HG02943 (cell line): ENCODE data around the gene ARRDC5.
"Not testable (repeated sequence)": the region's sequence is repeated elsewhere in the genome, so short reads cannot be mapped to it uniquely, and the experiment has no call there.

Source experiments
- ATAC-seq: cut with Tn5 transposase; IDR thresholded peaks from one replicate; pipeline ENCODE4 v1.9.1; 2021; ENCODE audit warnings: mild to moderate bottlenecking, low read depth, moderate library complexity; ENCODE audit not compliant: unreplicated experiment

Gene ARRDC5

GRCh38 chr19:4902796-4903195 is at the start of gene ARRDC5:
ARRDC5 (minus strand) TSS chr19:4902896; CDS start chr19:4902825, 71 bp downstream.
- ATAC-seq, result no peak

GRCh38 chr19:4951656-4952055 is 49.0 kb upstream of the ARRDC5 start:
- ATAC-seq, result no peak

- ATAC-seq, result not testable (repeated sequence)
Observed at GRCh38 chr19:4950650-4951049, 48.0 kb upstream of the ARRDC5 start.

- ATAC-seq, result not testable (repeated sequence)
Observed at GRCh38 chr19:4941638-4942169, 39.0 kb upstream of the ARRDC5 start.

- no peak for ATAC-seq
Observed at GRCh38 chr19:4939466-4939865, 36.8 kb upstream of the ARRDC5 start.

GRCh38 chr19:4938461-4938860 is 35.8 kb upstream of the ARRDC5 start:
- not testable (repeated sequence) for ATAC-seq

- no peak for ATAC-seq
Observed at GRCh38 chr19:4937060-4937459, 34.4 kb upstream of the ARRDC5 start.

GRCh38 chr19:4935444-4935843 is 32.7 kb upstream of the ARRDC5 start:
- ATAC-seq, result no peak

GRCh38 chr19:4933528-4933927 is 30.8 kb upstream of the ARRDC5 start:
- ATAC-seq, result no peak

- no peak for ATAC-seq
Observed at GRCh38 chr19:4932711-4933110, 30.0 kb upstream of the ARRDC5 start.

GRCh38 chr19:4930664-4931063 is 28.0 kb upstream of the ARRDC5 start:
- ATAC-seq, result no peak

GRCh38 chr19:4929186-4929585 is 26.5 kb upstream of the ARRDC5 start:
- ATAC-seq, result no peak

GRCh38 chr19:4923276-4923747 is 20.6 kb upstream of the ARRDC5 start:
- ATAC-seq, result no peak

GRCh38 chr19:4922530-4923275 is 20.0 kb upstream of the ARRDC5 start:
- ATAC-seq, result no peak

- no peak for ATAC-seq
Observed at GRCh38 chr19:4916292-4917082, 13.8 kb upstream of the ARRDC5 start.

- no peak for ATAC-seq
Observed at GRCh38 chr19:4914736-4915501, 12.2 kb upstream of the ARRDC5 start.

- no peak for ATAC-seq
Observed at GRCh38 chr19:4913996-4914735, 11.5 kb upstream of the ARRDC5 start.

- no peak for ATAC-seq
Observed at GRCh38 chr19:4911786-4912672, 9.3 kb upstream of the ARRDC5 start.

GRCh38 chr19:4911314-4911713 is 8.6 kb upstream of the ARRDC5 start:
- no peak for ATAC-seq
